ENCODE measurements around the gene GXYLT1. TPM values are rescaled to one million over a fixed set of nuclear protein-coding genes. Genes with fewer than 3 reads are reported as not detected.
A peak's percentile ranks its signal among the peaks of the same experiment; 100 is the strongest.

The GXYLT1 gene
- total and polyA plus RNA-seq, 9 of the 15 experiments (the other 6 are each of a cell fraction or from before 2014, with no cell fraction given) = 1.4 to 9.3 (median 5.5) TPM

DNA sequence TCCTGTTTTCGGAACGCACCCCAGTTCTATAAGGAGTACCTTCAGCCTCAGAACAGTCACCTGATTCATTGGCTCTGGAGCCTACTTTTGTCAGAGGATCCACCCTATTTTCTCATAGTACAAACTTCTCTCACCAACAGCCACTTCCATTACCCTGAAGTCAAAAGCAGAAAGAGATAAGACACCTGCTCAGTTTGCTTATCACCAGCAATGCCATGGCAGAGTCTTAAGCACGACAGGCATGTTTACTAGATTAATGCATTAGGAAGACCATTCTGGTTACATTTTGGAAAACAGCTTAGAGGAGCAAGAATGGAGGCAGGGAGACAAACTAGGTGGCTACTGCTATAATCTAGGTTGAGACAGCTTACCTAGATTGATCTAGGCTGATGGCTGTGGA, 67.7 kb downstream of the GXYLT1 start (continued):
- TF ChIP-seq ASH1L (IDR thresholded peaks at IDR 0.05; ENCODE audit: borderline replicate concordance, low read depth, partially characterized antibody) = no peak
- TF ChIP-seq, protein P1, sequence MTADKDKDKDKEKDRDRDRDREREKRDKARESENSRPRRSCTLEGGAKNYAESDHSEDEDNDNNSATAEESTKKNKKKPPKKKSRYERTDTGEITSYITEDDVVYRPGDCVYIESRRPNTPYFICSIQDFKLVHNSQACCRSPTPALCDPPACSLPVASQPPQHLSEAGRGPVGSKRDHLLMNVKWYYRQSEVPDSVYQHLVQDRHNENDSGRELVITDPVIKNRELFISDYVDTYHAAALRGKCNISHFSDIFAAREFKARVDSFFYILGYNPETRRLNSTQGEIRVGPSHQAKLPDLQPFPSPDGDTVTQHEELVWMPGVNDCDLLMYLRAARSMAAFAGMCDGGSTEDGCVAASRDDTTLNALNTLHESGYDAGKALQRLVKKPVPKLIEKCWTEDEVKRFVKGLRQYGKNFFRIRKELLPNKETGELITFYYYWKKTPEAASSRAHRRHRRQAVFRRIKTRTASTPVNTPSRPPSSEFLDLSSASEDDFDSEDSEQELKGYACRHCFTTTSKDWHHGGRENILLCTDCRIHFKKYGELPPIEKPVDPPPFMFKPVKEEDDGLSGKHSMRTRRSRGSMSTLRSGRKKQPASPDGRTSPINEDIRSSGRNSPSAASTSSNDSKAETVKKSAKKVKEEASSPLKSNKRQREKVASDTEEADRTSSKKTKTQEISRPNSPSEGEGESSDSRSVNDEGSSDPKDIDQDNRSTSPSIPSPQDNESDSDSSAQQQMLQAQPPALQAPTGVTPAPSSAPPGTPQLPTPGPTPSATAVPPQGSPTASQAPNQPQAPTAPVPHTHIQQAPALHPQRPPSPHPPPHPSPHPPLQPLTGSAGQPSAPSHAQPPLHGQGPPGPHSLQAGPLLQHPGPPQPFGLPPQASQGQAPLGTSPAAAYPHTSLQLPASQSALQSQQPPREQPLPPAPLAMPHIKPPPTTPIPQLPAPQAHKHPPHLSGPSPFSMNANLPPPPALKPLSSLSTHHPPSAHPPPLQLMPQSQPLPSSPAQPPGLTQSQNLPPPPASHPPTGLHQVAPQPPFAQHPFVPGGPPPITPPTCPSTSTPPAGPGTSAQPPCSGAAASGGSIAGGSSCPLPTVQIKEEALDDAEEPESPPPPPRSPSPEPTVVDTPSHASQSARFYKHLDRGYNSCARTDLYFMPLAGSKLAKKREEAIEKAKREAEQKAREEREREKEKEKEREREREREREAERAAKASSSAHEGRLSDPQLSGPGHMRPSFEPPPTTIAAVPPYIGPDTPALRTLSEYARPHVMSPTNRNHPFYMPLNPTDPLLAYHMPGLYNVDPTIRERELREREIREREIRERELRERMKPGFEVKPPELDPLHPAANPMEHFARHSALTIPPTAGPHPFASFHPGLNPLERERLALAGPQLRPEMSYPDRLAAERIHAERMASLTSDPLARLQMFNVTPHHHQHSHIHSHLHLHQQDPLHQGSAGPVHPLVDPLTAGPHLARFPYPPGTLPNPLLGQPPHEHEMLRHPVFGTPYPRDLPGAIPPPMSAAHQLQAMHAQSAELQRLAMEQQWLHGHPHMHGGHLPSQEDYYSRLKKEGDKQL (CRISPR knock-in tag; IDR thresholded peaks at IDR 0.05; ENCODE audit: borderline replicate concordance) = no peak
- TF ChIP-seq, protein P2, sequence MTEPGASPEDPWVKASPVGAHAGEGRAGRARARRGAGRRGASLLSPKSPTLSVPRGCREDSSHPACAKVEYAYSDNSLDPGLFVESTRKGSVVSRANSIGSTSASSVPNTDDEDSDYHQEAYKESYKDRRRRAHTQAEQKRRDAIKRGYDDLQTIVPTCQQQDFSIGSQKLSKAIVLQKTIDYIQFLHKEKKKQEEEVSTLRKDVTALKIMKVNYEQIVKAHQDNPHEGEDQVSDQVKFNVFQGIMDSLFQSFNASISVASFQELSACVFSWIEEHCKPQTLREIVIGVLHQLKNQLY (CRISPR knock-in tag; conservative IDR thresholded peaks at IDR 0.05) = no peak
- TF ChIP-seq ZNF668 (CRISPR knock-in tag; IDR thresholded peaks at IDR 0.05) = no peak
- no peak for TF ChIP-seq MED1 (CRISPR knock-in tag; IDR thresholded peaks at IDR 0.05; ENCODE audit: borderline replicate concordance)
- TF ChIP-seq KLF10 (CRISPR knock-in tag; IDR thresholded peaks at IDR 0.05) = no peak
- TF ChIP-seq, protein P3, sequence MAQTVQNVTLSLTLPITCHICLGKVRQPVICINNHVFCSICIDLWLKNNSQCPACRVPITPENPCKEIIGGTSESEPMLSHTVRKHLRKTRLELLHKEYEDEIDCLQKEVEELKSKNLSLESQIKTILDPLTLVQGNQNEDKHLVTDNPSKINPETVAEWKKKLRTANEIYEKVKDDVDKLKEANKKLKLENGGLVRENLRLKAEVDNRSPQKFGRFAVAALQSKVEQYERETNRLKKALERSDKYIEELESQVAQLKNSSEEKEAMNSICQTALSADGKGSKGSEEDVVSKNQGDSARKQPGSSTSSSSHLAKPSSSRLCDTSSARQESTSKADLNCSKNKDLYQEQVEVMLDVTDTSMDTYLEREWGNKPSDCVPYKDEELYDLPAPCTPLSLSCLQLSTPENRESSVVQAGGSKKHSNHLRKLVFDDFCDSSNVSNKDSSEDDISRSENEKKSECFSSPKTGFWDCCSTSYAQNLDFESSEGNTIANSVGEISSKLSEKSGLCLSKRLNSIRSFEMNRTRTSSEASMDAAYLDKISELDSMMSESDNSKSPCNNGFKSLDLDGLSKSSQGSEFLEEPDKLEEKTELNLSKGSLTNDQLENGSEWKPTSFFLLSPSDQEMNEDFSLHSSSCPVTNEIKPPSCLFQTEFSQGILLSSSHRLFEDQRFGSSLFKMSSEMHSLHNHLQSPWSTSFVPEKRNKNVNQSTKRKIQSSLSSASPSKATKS (CRISPR knock-in tag; IDR thresholded peaks at IDR 0.05) = no peak
- TF ChIP-seq SREBF2 (CRISPR knock-in tag; IDR thresholded peaks at IDR 0.05) = no peak
- TF ChIP-seq RFX1 (IDR thresholded peaks at IDR 0.05) = no peak
- peak; percentile 92 for TF ChIP-seq TCF3 (CRISPR knock-in tag; IDR thresholded peaks at IDR 0.05)
- no peak for TF ChIP-seq SLC30A9 (CRISPR knock-in tag; IDR thresholded peaks at IDR 0.05)
- TF ChIP-seq ZNF184 (CRISPR knock-in tag; IDR thresholded peaks at IDR 0.05) = no peak
- TF ChIP-seq, protein P4, sequence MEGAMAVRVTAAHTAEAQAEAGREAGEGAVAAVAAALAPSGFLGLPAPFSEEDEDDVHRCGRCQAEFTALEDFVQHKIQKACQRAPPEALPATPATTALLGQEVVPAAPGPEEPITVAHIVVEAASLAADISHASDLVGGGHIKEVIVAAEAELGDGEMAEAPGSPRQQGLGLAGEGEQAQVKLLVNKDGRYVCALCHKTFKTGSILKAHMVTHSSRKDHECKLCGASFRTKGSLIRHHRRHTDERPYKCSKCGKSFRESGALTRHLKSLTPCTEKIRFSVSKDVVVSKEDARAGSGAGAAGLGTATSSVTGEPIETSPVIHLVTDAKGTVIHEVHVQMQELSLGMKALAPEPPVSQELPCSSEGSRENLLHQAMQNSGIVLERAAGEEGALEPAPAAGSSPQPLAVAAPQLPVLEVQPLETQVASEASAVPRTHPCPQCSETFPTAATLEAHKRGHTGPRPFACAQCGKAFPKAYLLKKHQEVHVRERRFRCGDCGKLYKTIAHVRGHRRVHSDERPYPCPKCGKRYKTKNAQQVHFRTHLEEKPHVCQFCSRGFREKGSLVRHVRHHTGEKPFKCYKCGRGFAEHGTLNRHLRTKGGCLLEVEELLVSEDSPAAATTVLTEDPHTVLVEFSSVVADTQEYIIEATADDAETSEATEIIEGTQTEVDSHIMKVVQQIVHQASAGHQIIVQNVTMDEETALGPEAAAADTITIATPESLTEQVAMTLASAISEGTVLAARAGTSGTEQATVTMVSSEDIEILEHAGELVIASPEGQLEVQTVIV (CRISPR knock-in tag; IDR thresholded peaks at IDR 0.05; ENCODE audit: borderline replicate concordance) = no peak
- no peak for TF ChIP-seq NCOA6 (IDR thresholded peaks at IDR 0.05)
- TF ChIP-seq CBX5 (IDR thresholded peaks at IDR 0.05; ENCODE audit: borderline replicate concordance, low read depth) = no peak
- TF ChIP-seq, protein P5, sequence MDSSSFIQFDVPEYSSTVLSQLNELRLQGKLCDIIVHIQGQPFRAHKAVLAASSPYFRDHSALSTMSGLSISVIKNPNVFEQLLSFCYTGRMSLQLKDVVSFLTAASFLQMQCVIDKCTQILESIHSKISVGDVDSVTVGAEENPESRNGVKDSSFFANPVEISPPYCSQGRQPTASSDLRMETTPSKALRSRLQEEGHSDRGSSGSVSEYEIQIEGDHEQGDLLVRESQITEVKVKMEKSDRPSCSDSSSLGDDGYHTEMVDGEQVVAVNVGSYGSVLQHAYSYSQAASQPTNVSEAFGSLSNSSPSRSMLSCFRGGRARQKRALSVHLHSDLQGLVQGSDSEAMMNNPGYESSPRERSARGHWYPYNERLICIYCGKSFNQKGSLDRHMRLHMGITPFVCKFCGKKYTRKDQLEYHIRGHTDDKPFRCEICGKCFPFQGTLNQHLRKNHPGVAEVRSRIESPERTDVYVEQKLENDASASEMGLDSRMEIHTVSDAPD (CRISPR knock-in tag; IDR thresholded peaks at IDR 0.05) = no peak
